HG03066 (cell line): ENCODE results near the gene SNX18.
"Not testable (repeated sequence)": the region's sequence is repeated elsewhere in the genome, so short reads cannot be mapped to it uniquely, and the experiment has no call there.

Experiments
- ATAC-seq: cut with Tn5 transposase; IDR thresholded peaks from one replicate; pipeline ENCODE4 v1.9.1; 2021; ENCODE audit warnings: low read depth; ENCODE audit not compliant: unreplicated experiment

SNX18 gene, protein sequence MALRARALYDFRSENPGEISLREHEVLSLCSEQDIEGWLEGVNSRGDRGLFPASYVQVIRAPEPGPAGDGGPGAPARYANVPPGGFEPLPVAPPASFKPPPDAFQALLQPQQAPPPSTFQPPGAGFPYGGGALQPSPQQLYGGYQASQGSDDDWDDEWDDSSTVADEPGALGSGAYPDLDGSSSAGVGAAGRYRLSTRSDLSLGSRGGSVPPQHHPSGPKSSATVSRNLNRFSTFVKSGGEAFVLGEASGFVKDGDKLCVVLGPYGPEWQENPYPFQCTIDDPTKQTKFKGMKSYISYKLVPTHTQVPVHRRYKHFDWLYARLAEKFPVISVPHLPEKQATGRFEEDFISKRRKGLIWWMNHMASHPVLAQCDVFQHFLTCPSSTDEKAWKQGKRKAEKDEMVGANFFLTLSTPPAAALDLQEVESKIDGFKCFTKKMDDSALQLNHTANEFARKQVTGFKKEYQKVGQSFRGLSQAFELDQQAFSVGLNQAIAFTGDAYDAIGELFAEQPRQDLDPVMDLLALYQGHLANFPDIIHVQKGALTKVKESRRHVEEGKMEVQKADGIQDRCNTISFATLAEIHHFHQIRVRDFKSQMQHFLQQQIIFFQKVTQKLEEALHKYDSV

DNA sequence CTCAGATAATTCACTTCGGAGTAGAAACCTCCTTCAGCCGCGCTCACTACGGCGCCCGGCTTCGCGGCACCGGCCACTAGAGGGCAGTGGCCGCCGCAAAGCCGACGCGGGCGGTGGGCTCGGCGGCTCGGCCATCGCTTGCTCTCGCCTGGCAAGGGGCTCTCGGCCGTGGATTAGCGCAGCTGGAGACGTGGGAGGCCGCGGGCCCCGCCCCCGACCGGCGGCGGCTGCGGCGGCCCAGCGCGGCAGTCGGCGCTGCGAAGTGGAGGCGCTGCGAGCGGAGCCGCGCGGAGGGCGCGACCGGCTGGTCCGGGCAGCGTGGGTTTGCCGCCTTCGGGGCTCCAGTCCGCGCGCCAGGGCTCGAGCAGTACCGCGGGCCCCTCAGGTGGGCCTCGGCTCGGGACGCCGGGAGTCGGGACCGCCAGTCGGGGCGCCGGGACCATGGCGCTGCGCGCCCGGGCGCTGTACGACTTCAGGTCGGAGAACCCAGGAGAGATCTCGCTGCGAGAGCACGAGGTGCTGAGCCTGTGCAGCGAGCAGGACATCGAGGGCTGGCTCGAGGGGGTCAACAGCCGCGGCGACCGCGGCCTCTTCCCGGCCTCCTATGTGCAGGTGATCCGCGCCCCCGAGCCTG lies at the start of gene SNX18:
Gene SNX18 (plus strand): TSS at position 248 of the 634 bp plus-strand sequence. CDS start 194 bp downstream, at position 442.
- peak; percentile 96 for ATAC-seq

DNA sequence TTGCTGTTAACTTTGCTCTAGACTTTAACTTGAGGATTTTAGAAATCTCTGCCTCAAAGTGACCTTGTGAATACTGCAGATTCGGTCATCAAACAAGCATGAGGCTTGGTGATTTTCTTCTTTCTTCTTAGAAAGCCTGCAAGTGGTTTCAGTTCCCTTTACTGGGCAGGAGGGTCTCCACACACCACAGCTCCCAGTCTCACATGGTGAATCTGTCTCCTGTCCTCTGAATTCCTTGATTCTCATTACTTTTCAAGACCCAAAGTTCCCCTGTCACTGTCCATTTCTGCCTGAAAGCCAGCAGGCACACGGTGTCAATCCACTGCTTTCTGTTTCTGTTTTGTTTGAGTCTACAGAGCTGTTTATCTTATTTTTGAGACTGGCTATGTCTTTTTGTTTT lies 47.9 kb upstream of the SNX18 start:
- ATAC-seq = peak; percentile 76

DNA sequence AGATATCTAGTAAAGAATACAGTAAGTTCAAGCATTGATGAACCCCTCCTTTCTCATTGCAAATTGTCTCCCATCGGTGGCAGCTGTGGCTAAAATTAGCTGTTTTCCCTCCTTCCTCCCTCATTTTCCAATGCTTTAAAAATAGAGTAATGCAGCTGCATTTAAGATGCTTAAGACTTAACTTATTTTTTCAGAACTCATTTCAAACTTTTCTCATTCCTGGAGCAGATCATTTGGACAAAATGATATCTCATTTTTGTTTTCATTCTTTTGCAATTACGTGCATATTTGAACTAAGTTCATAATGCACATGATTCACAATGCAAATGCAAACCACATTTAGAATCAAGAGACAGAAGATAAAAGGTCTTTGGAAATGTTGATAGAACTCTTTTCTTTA lies 47.4 kb upstream of the SNX18 start:
- ATAC-seq = no peak

DNA sequence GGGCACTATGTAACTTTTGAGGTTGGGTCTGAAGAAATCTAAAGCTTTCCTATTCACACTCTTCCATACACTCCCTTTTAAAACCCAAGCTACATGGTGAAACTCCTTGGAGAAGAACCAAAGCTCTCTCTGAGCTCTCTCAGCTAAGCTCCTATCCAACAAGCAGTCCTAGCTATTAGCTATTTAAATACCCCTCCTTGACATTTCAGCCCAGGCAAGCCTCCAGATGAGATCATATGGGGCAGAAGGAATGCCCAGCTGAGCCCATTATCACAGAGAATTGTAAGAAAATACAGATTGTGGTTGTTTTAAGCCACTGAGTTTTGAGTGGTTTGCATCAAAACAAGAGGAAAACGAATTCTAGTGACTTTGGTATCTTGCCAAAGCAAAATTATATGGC lies 46.9 kb upstream of the SNX18 start:
- no peak for ATAC-seq

DNA sequence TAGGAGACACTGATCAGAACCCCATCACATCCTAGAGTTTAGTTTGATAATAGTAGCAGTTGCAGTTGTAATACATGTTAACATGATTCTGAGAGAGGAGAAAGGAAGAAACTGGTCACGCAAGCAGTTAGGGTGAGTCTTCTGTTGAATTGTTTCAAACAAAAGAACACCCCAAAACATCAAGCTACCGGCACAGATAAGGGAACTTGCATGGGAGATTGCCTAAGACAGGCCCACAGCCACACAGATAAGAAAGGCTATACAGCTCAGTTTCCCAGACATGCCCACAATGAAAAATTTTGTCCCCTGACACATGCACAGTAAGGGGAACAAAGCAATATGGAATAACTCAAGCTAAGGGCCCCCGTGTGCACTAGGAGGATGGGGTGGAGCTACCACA lies 46.2 kb upstream of the SNX18 start:
- no peak for ATAC-seq

DNA sequence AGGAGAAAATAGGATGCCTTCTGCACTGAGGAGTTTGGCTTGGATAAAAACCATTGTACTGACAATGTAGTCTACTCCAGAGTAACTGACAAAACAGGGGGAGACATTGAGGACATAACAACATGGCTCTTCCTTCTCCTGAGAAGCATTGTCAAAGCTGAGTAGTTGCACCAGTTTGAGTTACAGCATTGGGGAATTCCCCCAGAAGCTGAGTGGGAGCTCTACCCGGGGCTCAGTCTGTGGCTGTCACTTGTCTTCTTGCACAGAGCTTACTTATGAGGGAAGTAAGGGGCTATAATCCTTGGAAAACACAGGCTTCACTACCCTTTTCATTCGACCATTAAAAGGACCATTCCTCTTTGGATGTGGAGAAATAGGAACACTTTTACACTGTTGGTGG lies 40.9 kb upstream of the SNX18 start:
- no peak for ATAC-seq

DNA sequence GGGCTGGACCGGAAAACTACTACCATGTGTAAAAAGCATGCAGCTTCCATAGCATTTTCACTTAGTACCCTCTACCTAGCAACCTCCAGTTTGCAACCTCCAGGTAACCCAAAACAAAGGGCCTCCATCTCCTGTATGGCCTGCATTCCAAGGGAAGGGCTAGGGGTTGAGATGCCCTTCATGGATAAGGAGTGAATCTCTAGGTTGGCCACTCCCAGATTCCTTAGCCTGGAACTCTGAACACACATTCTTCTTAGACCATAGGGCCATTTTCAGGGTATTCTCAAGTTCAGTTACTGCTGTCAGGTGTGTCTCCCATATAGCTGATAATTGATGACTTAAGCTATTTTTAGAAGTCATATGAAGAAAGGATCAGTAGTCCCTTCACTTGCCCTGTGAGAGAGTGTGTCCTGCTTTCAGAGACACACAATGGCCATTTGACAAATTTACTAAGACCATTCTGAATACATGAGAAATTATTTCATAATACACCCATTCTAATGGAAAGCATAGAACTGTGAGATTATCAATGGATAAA lies 39.5 kb upstream of the SNX18 start:
- ATAC-seq = no peak

DNA sequence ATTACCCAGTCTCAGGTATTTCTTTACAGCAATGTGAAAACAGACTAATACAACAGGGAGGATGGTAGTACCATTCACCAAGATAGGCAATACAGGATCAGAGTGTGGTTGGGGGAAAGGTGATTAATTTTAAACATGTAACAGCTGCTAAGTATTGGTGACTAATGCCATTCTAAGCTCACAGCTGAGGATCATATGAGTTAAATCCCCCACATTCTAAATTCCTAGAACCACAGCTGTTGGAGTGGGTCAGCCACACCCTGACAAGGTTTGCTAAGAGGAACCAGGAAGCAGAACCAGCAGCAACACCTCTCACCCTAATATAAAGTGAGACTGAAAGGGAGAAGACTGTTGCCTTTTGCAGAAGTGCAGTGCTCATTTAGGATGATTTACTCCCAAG lies 37.3 kb upstream of the SNX18 start:
- ATAC-seq = no peak

DNA sequence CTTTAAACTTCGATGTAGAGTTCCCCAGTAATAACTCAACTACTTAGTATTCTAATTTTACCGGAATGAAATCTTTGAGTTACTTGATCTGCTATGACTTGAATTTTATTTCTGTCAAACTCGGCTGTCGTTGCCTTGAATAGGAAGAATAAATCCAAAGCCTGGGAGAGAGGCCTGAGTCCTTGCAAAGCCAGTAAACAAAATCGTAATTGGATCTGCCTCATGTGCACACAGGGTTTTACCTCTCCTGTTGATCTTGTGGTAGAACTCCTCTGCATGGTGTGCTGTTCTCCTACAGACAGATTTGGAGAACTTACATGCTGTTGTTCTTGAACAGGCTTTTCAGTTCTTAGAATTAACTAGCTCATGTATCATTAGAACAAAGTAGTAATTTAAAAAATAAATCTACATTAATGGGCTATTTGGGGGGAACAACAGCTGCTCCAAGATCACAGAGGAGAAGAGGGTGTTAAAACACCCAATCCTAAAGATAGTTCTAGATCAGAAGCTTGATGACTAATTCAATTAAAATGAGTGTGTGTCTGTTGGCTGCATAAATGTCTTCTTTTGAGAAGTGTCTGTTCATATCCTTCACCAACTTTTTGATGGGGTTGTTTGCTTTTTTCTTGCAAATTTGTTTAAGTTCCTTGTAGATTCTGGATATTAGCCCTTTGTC lies 33.2 kb upstream of the SNX18 start:
- ATAC-seq = no peak

DNA sequence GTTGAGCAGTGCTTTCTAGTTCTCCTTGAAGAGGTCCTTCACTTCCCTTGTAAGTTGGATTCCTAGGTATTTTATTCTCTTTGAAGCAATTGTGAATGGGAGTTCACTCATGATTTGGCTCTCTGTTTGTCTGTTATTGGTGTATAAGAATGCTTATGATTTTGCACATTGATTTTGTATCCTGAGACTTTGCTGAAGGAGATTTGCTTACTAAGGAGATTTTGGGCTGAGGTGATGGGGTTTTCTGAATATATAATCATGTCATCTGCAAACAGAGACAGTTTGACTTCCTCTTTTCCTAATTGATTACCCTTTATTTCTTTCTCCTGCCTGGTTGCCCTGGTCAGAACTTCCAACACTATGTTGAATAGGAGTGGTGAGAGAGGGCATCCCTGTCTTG lies 31.9 kb upstream of the SNX18 start:
- not testable (repeated sequence) for ATAC-seq

DNA sequence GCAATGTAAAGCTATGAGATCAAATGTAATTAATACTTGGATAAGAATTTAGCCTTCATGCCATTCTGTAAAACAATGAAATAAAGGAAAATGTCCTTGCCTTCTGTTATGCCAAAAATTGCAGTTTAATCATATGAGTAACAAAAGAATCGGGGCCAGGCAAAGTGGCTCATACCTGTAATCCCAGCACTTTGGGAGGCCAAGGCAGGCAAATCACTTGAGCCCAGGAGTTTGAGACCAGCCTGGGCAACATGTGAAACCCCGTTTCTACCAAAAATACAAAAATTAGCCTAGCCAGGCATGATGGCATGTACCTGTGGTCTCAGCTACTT lies 27.9 kb upstream of the SNX18 start:
- ATAC-seq = not testable (repeated sequence)

DNA sequence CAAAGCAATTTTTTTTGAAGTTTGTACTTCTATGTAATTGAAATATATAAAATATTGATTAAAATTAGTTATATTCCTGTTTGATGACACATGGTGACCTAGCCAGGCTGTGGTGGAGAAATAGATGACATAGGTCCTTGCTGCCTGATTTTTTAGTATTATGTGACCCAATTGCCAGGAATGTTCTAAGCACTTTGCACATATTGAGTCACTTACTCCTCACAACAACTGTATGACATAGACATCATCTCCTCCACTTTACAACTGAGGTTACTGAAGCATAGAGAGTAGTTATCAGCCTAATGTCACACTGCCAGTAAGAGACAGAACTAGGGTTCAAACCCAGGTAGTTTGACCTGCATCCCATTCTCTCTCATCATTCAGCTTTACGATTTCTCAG lies 26.2 kb upstream of the SNX18 start:
- no peak for ATAC-seq

DNA sequence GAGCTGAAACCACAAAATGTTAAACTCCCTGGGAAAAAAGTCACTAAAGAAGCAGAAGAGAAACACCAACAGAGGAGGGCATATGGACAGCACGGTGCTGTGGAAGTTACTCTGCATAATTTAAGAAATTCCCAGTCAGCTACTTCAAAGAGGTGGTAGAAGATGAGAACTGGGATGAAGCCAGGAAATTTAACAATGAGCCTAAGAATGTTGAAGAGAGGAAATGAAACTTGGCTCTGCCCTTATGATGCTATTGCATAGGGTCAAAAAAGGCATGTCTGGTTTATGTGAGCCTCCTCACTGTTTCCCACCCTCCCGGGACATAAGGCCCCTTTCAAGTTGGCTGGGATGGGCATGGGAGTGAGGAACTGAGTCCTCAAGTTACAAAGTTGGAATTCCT lies 25.4 kb upstream of the SNX18 start:
- no peak for ATAC-seq

DNA sequence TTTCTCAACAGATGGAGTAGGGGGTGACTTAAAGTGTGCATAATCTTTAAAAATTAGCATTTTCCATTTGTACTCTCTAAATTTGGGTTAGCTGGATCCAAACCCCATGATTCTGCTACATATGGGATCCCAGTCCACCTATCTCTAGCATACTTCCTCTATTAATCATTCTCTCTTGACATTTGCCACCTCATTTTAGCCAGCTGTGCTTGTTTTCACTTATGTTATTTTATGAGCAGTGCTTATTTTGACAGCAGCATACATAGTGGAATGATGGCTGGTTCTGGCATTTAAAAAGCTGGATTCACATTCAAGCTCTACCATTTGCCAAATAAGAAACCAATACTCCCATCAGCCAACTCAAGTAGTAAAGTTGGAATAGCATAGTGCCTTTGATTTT lies 22.5 kb upstream of the SNX18 start:
- no peak for ATAC-seq

DNA sequence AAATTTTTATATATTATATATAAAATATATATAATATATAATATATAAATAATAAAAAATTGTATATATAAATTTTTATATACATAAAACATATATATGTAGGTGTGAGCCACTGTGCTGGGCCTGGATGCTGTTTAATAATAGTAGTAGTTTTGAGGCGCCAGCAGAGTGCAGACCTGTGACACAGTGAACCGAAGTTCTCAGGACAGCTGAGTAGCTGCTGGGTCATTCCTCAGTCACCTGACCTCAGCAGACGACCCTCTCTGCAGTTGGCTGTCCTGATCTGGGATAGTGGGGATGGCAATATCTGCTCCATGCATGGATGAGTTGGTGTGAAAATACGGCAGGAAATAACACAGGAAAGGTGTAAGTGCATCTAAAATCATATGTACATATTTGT lies 3.3 kb upstream of the SNX18 start:
- ATAC-seq = no peak

DNA sequence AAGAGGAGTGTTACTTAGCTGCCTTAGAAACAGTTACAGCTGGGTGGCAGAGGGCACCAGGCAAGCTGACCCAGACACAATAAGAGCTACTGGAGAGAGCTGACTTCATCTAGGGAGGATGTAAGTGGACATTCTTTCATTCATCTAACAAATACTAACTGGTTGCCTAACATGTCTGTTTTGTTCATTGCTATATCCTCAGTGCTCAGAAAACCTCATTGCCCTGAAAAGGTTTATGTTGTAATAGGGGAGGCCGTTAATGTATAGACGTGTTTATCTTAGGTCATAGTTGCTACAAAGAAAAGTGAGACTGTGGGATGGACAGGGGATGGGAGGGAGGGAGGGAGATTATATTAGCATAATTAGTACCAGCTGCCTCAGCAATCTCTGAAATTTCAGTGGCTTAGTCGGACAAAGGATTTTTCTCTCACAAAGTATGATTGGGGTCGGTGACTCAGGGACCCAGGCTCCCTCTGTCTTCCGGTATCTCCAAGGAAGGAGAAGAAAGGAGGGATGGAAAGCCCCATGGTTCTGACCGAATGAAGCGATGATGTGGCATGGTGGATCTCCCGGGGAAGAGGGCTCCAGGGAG lies 2.6 kb upstream of the SNX18 start:
- no peak for ATAC-seq

DNA sequence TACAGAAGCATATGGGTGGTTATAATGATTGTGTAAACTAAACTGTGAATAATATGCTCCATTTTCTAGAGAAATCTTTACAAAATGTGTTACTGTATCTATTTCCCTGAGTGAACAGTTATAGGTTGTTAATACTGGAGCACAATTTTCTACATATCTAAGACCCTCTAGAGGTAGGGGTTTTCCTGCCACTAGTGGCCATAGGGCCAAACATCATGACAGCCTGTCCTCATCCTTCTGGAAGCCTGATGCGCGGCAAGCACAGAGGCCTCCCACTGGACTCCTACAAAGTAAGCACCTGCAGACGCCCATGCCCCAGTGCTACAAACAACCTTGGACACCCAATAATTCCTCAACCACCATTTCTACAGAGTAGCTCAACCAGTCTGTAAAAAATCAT lies 1.9 kb upstream of the SNX18 start:
- no peak for ATAC-seq

DNA sequence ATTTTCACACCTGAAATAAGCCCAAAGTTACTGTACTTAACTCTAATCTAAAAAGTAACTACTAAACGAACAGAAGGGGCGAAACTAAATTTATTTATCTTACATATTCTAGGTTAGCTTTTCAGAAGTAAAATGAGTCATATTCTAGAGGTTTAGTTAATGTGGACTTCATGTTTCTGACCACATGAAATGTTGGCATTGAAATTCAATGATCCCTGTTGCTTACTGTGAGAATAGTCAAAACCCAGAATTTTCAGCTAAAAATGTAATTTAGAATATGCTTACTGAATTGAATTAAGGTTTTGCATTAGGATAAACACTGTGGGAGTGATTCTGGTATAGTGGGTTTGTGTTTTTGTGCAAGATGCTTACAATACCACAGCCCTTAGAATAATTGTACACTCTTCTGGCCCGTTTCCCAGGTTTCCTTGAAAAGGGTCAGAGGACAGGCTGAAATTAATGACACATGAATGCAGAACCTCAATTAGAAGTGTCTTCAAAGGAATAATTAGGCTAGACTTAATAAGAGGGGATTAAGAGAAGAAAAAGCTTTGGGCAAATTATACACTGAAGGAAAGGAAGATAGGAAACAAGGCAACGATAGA lies 1.4 kb upstream of the SNX18 start:
- no peak for ATAC-seq

DNA sequence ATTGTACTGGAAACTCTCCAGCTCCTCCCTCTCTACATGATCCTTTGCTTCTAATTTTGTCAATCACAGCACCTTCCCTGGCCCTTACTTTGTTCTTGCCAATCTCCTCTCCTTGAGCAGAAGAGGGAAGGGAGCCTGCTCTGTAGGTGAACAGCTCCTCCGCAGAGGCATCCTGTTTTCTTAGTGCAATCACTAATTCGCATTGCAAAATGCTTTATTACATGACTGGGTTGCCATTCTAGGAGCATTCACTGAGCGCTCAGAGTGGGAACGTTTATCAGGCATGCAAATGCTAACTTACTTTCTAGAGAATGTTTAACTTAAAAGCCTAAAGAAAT lies 416 bp upstream of the SNX18 start:
- ATAC-seq = peak; percentile 6

DNA sequence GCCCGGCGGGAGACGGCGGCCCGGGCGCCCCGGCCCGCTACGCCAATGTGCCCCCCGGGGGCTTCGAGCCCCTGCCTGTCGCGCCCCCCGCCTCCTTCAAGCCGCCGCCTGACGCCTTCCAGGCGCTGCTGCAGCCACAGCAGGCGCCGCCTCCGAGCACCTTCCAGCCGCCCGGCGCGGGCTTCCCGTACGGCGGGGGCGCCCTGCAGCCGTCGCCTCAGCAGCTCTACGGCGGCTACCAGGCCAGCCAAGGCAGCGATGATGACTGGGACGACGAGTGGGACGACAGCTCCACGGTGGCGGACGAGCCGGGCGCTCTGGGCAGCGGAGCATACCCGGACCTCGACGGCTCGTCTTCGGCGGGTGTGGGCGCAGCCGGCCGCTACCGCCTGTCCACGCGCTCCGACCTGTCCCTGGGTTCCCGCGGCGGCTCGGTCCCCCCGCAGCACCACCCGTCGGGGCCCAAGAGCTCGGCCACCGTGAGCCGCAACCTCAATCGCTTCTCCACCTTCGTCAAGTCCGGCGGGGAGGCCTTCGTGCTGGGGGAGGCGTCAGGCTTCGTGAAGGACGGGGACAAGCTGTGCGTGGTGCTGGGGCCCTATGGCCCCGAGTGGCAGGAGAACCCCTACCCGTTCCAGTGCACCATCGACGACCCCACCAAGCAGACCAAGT lies 723 bp downstream of the SNX18 start:
- peak; percentile 11 for ATAC-seq
